NCI-H1105 treated with DMSO at 0.1 percent for 48 hours (cell line): ENCODE data around the gene MAGEC1.
A peak's percentile ranks its signal among the peaks of the same experiment; 100 is the strongest.
"Not testable (repeated sequence)": the region's sequence is repeated elsewhere in the genome, so short reads cannot be mapped to it uniquely, and the experiment has no call there.

Experiments used
- DNase-seq: peaks from one replicate; lab custom pipeline; 2025; lab: John Stamatoyannopoulos, UW

Gene MAGEC1

GRCh38 chrX:141903400-141904155, at the start of gene MAGEC1:
Gene MAGEC1, plus strand, starts transcription at chrX:141903894. Its CDS starts 1,179 bp downstream, at chrX:141905073.
- peak; percentile 63 for DNase-seq

- DNase-seq = no peak
Observed at GRCh38 chrX:141857479-141857878, 46.2 kb upstream of the MAGEC1 start.

- DNase-seq = no peak
Observed at GRCh38 chrX:141879616-141880015, 24.1 kb upstream of the MAGEC1 start.

DNA sequence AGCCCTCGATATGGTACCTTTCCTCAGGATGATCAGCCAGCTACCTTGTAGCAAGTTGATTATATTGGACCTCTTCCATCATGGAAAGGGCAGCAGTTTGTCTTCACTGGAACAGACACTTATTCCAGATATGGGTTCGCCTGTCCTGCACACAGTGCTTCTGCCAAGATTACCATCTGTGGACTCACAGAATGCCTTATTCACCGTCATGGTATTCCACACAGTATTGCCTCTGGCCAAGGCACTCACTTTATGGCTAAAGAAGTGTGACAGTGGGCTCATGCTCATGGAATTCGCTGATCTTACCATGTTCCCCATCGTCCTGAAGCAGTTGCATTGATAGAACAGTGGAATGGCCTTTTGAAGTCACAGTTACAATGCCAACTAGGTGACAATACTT, 14.9 kb upstream of the MAGEC1 start:
- DNase-seq = not testable (repeated sequence)

GRCh38 chrX:141894733-141895132, 9.0 kb upstream of the MAGEC1 start:
- DNase-seq = no peak

GRCh38 chrX:141897690-141898089, 6.0 kb upstream of the MAGEC1 start:
- no peak for DNase-seq

GRCh38 chrX:141902366-141902765, 1.3 kb upstream of the MAGEC1 start:
- no peak for DNase-seq

GRCh38 chrX:141904262-141904661, 568 bp downstream of the MAGEC1 start:
- DNase-seq = no peak

- DNase-seq = no peak
Observed at GRCh38 chrX:141917801-141918200, 14.1 kb downstream of the MAGEC1 start.

DNA sequence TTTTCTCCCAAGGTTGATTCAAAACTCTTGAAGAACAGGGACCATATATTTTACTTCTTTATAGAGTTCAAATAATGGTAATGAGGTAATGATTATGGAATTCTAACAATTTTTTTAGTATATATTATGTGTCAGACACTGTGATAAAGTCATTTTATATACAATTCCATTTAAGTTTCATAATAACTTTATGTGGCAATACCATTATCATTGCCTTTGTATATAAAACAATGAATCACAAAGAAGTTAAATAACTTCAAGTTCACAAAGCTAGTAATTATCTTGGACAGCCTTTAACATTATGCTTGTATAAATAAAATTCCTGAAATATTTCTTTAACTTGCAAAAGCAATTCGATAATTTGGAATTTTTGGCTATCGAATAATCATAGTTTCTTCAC, 20.6 kb downstream of the MAGEC1 start:
- DNase-seq = no peak

DNA sequence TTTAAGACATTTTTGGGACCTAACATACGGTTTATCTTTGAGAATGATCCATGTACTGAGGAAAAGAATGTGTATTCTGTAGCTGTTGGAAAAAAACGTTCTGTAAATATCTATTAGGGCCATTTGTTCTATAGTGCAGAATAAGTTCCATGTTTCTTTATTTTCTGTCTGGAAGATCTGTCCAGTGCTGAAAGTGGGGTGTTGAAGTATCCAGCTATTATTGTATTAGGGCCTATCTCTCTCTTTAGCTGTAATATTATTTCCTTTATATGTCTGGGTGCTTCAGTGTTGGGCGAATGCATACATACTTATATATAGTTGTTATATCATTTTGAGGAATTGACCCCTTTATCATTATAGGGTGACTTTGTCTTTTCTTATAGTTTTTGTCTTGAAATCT, 24.7 kb downstream of the MAGEC1 start:
- no peak for DNase-seq

- DNase-seq = no peak
Observed at GRCh38 chrX:141934059-141934641, 30.5 kb downstream of the MAGEC1 start.

DNA sequence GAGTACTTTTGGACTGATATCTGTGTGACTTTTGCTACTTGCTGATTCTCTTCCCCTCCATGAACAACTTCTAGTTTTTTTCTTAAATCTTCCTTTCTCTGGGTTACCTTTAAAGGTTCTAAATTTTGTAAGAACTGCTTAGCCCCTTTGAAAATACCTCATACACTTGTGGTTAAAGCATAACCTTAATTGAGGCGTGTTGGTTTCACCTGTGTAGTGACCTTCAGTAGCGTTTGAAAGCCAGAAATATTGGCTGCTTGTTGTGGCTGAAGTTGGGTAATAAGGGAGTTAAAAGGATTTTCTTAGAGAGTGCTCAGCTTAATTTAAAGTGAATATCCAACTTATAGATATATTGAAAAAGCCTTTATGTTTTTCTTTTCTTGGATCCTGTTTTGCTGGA, 32.0 kb downstream of the MAGEC1 start:
- DNase-seq = no peak

DNA sequence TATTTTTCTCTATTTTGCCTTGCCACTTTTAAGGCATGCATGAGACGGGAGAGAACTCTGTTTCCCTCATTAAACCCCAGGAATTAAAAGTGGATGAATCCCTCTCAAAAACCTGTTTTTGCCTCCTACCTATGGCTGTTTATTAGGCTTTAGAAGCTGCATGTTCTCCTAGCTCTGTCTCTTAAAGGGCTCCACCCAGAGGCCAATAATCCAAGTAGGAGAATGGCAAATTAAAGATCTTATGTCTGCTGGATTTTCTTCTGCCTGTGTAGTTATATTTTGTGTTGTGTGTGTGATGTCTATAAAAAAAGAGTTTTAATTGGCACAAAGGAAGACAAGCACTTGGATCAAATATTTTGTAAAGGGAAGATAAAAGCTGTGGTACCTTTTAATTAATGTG, 32.4 kb downstream of the MAGEC1 start:
- peak; percentile 1 for DNase-seq

- no peak for DNase-seq
Observed at GRCh38 chrX:141941234-141941633, 37.5 kb downstream of the MAGEC1 start.

GRCh38 chrX:141945426-141945825, 41.7 kb downstream of the MAGEC1 start:
- no peak for DNase-seq

- no peak for DNase-seq
Observed at GRCh38 chrX:141947350-141947749, 43.7 kb downstream of the MAGEC1 start.

- DNase-seq = no peak
Observed at GRCh38 chrX:141952603-141953002, 48.9 kb downstream of the MAGEC1 start.

DNA sequence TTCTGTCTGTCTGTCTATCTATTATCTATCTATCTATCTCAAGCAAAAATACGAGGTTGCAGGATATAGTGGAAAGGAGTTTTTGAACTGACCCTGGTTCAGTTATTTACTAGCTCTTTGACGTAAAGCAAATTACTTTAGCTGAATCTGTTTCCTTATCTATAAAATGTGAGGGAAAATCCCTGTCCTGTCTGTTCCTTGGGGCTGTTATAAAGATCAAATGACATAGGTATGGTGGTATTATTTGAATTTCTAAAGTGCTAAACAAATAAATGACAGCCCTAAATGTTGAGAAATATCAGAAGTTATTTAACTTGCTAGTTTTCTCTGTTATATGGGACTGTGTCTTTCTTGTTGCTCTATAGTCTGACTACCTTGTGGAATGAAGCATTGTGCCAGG, 55.0 kb downstream of the MAGEC1 start:
- no peak for DNase-seq
